Measurements from ENCODE around the gene C2.
A peak's percentile ranks its signal among the peaks of the same experiment; 100 is the strongest.
"Not testable (repeated sequence)": the region's sequence is repeated elsewhere in the genome, so short reads cannot be mapped to it uniquely, and the experiment has no call there.

C2 gene

GRCh38 chr6:31971279-31971992, 43.9 kb downstream of the C2 start:
- no peak for TF ChIP-seq CTCF (IDR thresholded peaks at IDR 0.05; ENCODE audit: low read depth, low read length)
- peak overlapping the region; percentile 83 for H3K4me3 ChIP-seq (ENCODE audit: low read depth, low read length)

GRCh38 chr6:31971993-31972708, 44.6 kb downstream of the C2 start, which contains the start of gene DXO:
Gene DXO (minus strand): TSS chr6:31972138. CDS start chr6:31971675, 463 bp downstream.
- peak within 1 kb of the TSS; percentile 83 for H3K4me3 ChIP-seq (ENCODE audit: low read depth, low read length)
- no peak for TF ChIP-seq CTCF (IDR thresholded peaks at IDR 0.05; ENCODE audit: low read depth, low read length)

- peak overlapping the region; percentile 83 for H3K4me3 ChIP-seq (ENCODE audit: low read depth, low read length)
- TF ChIP-seq CTCF (IDR thresholded peaks at IDR 0.05; ENCODE audit: low read depth, low read length), result no peak
Measured at GRCh38 chr6:31972709-31973350, 45.3 kb downstream of the C2 start.

GRCh38 chr6:31976065-31976464, 48.5 kb downstream of the C2 start:
- not testable (repeated sequence) for H3K4me3 ChIP-seq (ENCODE audit: low read depth, low read length)

- no peak for TF ChIP-seq CTCF (IDR thresholded peaks at IDR 0.05; ENCODE audit: low read depth, low read length)
- no peak overlapping the region for H3K4me3 ChIP-seq (ENCODE audit: low read depth, low read length)
Measured at GRCh38 chr6:31977816-31978431, 50.4 kb downstream of the C2 start.

GRCh38 chr6:31978831-31979230, 51.3 kb downstream of the C2 start:
- no peak for TF ChIP-seq CTCF (IDR thresholded peaks at IDR 0.05; ENCODE audit: low read depth, low read length)

GRCh38 chr6:31979238-31979898, 51.9 kb downstream of the C2 start:
- no peak overlapping the region for H3K4me3 ChIP-seq (ENCODE audit: low read depth, low read length)
- no peak for TF ChIP-seq CTCF (IDR thresholded peaks at IDR 0.05; ENCODE audit: low read depth, low read length)

More at GRCh38 chr6:31978831-31979230, 51.3 kb downstream of the C2 start:
- no peak overlapping the region for H3K4me3 ChIP-seq (ENCODE audit: low read depth, low read length)

GRCh38 chr6:31980195-31980876, 52.8 kb downstream of the C2 start:
- not testable (repeated sequence) for H3K4me3 ChIP-seq (ENCODE audit: low read depth, low read length)

GRCh38 chr6:31980998-31981397, 53.5 kb downstream of the C2 start:
- H3K4me3 ChIP-seq (ENCODE audit: low read depth, low read length), result not testable (repeated sequence)

GRCh38 chr6:31981744-31982143, 54.2 kb downstream of the C2 start, which contains the start of gene C4A:
Gene C4A (plus strand): TSS chr6:31982057. CDS start chr6:31982108, 51 bp downstream.
- H3K4me3 ChIP-seq (ENCODE audit: low read depth, low read length), result not testable (repeated sequence)

All from WI38 (cell line).